HL-60 (cell line): ENCODE measurements around the gene FAM9C.

Experiments used
- DNase-seq, 2 experiments: peaks; one replicate each; pipeline ENCODE4 v3.0.0-alpha.2; 2010 to 2020; ENCODE audit warnings: low read depth in 1 of 2, low spot score in 1 of 2
- H3K27ac ChIP-seq: fragments of 250-450 bp; sonication (Bioruptor Pico); replicated peaks from 2 replicates; pipeline ENCODE4 v1.5.1; 2020; ENCODE audit warnings: mild to moderate bottlenecking, moderate library complexity
- H3K27me3 ChIP-seq: fragments of 250-450 bp; sonication (Bioruptor Pico); 2 replicates; pipeline ENCODE4 v1.5.1; 2021; ENCODE audit warnings: mild to moderate bottlenecking, moderate library complexity; ENCODE audit not compliant: insufficient read depth, poor library complexity, severe bottlenecking
- H3K4me3 ChIP-seq: replicated peaks from 2 replicates; pipeline ENCODE4 v1.5.1; 2011; ENCODE audit warnings: mild to moderate bottlenecking, control low read depth, low read length; ENCODE audit not compliant: insufficient read depth
- CTCF ChIP-seq: IDR thresholded peaks from one replicate; pipeline ENCODE4 v1.5.1; 2011; ENCODE audit warnings: low read length, control low read depth, inconsistent platforms; ENCODE audit not compliant: insufficient read depth
- GABPA ChIP-seq: IDR thresholded peaks from 2 replicates; pipeline ENCODE4 v1.6.1; 2012; ENCODE audit warnings: low read depth
- POLR2AphosphoS5 ChIP-seq: IDR thresholded peaks from 2 replicates; pipeline ENCODE4 v1.6.1; 2012; ENCODE audit warnings: low read depth
- REST ChIP-seq: IDR thresholded peaks from 2 replicates; pipeline ENCODE4 v1.6.1; 2012; ENCODE audit warnings: low read depth; ENCODE audit not compliant: insufficient replicate concordance
- SPI1 ChIP-seq: IDR thresholded peaks from 2 replicates; pipeline ENCODE4 v1.6.1; 2012; ENCODE audit warnings: low read depth, mild to moderate bottlenecking, borderline replicate concordance

The FAM9C gene

DNA sequence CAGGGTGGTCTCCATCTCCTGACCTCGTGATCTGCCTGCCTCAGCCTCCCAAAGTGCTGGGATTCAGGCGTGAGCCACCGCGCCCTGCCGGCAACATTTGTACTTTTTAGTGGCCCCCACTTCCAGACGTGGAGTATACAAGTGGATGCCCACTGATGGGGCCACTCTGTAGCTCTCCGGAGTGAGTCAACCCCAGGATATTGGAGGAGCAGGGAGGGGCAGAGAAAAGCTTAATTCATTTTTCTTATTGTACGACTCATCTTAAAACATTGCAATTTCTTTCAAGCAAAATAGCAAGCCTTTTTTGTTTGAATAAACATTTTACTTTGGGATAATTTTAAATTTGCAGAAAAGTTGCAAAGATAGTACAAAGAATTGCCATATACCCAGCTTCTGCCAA, 34.6 kb downstream of the FAM9C start:
- no peak overlapping the region for H3K27ac ChIP-seq
- no peak for TF ChIP-seq POLR2AphosphoS5
- no peak for TF ChIP-seq CTCF
- TF ChIP-seq SPI1: no peak
- TF ChIP-seq GABPA: no peak
- no peak for TF ChIP-seq REST

GRCh38 chrX:13009273-13009672, 35.1 kb downstream of the FAM9C start:
- DNase-seq: no peak
- H3K27ac ChIP-seq: no peak overlapping the region
- no peak overlapping the region for H3K4me3 ChIP-seq
- no peaks in the 10 kb centered on the region for H3K27me3 ChIP-seq
- TF ChIP-seq CTCF: no peak
- no peak for TF ChIP-seq GABPA
- no peak for TF ChIP-seq REST
- no peak for TF ChIP-seq POLR2AphosphoS5
- no peak for TF ChIP-seq SPI1

More for the DNA sequence above, 34.6 kb downstream of the FAM9C start:
- Histone ChIP-seq H3K4me3 (no peak overlapping the region), H3K27me3 (no peaks in the 10 kb centered on the region)
- DNase-seq: no peak

DNA sequence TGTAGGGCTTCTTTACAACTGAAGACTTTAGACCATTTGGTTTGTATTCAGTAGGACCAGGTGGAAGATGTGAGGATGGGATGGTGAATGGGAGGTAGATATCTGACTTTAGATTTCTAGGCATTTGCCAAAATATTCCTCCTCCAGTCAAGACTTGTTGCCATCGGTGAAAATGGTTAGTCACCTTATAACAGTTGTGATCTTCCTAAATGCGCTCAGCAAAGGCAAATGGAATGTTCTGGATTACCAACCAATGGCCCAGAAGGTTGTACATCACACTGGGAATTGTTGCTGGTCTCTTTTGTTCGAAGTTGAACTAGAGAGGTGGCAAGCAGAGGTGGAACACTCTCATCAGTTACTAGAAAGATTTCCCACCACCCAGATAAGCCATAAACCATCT, 35.6 kb downstream of the FAM9C start:
- no peaks in the 10 kb centered on the region for H3K27me3 ChIP-seq
- no peak for DNase-seq
- TF ChIP-seq GABPA (no peak), REST (no peak)
- no peak overlapping the region for H3K27ac ChIP-seq
- no peak overlapping the region for H3K4me3 ChIP-seq

GRCh38 chrX:13008189-13008533, 36.3 kb downstream of the FAM9C start:
- TF ChIP-seq REST (no peak), GABPA (no peak), CTCF (no peak), POLR2AphosphoS5 (no peak), SPI1 (no peak)
- Histone ChIP-seq H3K4me3 (no peak overlapping the region), H3K27me3 (no peaks in the 10 kb centered on the region), H3K27ac (peak overlapping the region; percentile 15; the same call in 1 of the 2 replicates)
- DNase-seq: peak in 1 of 2 experiments; percentile 56
